HG02870 (cell line): ENCODE results near the gene MXD4.
"Not testable (repeated sequence)": the region's sequence is repeated elsewhere in the genome, so short reads cannot be mapped to it uniquely, and the experiment has no call there.

ENCODE experiments used
- ATAC-seq: cut with Tn5 transposase; IDR thresholded peaks from one replicate; pipeline ENCODE4 v1.9.1; 2021; ENCODE audit warnings: mild to moderate bottlenecking, moderate library complexity; ENCODE audit not compliant: unreplicated experiment

Gene MXD4

DNA sequence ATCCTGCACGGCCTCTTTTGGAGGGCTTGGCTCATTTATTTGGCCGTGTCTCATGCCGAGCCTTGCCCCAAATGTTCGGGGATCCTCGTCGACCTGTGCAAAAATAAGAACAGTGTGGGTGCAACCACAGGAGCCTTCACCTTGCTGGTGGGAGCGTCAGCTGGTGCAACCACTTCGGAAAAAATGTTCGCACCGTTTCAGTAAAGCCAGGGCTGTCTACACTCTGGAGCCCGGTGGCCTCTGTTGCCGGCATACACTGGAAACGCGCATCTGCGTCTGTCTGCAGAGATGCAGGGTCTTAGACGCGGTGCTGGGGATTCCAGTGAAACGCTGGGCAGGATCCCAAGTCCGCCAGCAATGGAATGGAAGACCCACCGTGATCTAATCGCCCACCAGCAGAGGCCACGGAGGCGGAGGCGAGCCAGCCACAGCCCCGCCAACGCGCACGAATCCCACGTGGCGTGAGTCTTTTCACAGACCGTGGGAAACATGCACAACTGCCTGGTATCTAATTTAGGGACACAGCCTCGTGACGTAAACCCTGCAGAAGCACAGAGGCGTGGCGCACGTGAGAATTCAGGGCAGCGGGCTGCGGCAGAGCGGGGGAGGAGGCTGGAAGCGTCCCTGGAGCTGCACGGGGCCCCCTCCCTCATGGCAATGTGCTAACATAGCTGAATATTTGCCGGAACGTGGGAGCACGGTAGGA, 13.8 kb upstream of the MXD4 start:
- ATAC-seq, result no peak

- ATAC-seq, result not testable (repeated sequence)
These were observed 13.1 kb upstream of the MXD4 start for GRCh38 chr4:2275044-2275397.

DNA sequence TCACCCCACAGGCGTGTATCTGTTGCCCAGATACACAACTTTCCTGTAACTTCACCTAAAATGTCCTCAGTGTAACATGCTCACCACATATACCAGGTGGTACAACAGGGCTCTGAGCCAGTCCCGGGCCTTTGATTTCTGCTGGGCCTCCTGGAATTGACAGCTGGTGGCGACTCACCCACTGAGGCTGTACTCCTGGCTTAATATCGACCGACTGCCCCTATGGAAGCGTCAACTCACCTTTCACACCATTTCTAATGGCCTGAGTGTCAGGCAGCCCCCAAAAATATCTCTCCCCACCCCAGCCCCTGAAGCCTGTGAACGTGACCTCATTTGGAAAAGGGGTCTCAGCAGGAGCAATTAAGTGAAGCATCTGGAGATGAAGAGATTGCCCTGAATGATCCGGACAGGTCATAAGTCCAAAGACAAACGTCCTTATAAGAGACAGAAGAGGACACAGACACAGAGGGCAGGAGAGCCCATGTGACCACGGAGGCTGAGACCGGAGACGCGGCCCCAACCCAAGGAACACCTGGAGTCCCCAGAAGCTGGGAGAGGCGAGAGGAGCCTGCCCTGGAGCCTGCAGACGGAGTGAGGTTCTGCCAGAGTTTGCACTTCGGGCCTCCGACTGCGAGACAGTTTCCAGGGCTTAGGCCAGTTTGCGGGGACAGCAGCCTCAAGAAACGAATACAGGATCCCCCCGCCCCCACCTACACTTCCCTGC, 12.6 kb upstream of the MXD4 start:
- no peak for ATAC-seq

DNA sequence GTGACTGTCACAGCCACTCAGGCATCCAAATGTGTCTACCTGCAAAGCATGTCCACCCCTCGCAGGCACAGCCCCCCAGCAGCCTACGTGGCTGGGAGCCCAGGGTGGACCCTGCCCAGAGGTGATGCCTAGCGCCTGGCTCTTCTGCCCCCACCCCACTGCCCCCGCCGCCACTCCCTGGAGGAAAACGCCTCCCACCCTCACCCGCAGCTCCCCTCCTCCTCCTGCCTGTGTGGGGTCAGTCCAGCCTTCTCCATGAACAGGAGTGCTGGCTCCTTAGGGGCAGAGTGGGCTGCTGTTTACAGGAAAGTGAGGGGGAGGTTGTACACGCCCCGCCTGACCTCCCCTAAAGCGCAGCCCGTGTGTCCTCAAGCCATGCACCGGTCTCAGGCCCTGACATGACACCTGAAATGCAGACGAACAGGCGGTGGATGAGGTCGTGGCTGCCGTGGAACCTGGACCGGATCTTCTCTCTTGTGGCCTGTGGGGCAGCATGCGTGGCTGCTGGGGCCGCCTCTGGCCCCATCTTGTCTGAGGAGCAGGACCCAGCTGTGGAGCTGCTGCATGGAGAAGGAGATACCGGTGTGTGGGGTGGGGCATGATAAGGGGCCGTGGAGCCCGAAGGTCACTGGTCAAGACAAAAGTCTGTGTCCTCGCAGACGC, 11.9 kb upstream of the MXD4 start:
- ATAC-seq, result no peak

DNA sequence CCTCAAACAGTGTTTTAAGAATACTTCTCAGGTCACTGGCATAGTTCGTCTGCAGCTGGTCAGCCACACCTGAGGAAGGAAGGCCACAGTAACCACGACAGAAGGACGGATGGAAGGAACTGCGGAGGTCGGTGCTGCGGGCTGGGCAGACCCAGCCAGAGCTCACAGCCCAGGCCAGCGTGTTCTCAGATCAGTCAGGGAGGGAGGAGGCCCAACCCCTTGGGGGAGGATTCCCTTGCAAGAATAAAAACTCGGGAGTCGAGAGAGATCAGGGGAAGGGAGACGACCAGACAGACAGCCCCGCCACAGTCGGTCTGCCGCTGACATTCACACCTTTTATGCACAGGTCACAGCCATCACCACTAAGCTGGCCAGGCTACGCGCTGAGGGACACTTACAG, 11.3 kb upstream of the MXD4 start:
- ATAC-seq, result no peak

- no peak for ATAC-seq
These were observed 10.9 kb upstream of the MXD4 start for GRCh38 chr4:2272828-2273120.

GRCh38 chr4:2272026-2272827, 10.3 kb upstream of the MXD4 start:
- ATAC-seq, result no peak

DNA sequence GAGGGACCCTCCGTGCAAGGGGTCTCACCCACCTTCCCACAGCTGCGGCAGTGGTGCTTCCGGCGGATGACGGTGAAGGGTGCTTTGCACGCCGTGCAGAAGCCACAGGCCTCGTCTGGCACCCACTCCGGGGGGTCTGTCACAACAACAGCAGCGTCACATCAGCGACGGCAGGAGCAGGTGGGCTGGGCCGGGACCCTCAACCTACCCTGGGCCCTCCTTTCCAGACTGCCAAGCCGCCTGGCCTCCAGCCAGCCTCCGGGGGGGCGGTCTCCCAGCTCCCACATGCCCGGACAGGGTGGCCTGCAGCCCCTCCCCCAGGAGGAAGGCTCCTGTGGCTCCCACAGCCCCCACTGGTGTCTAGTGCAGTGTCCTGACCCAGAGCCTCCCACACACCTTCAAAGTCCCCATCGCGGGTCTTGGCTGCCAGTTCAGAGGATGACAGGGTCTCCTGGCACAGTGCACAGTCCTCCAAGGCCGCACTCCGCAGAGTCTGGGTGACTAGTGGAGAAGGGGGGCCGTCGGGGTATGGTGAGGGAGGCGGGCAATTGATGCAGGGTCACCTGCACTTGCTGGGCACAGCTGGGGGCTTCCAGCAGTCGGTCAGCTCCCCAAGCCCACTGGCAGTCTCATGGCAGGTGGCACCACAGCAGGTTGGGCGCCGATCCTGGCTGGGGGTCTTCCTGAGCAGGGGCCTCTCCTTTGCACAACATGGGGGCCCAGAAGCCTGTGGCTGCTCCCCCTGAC, 9.5 kb upstream of the MXD4 start:
- no peak for ATAC-seq

DNA sequence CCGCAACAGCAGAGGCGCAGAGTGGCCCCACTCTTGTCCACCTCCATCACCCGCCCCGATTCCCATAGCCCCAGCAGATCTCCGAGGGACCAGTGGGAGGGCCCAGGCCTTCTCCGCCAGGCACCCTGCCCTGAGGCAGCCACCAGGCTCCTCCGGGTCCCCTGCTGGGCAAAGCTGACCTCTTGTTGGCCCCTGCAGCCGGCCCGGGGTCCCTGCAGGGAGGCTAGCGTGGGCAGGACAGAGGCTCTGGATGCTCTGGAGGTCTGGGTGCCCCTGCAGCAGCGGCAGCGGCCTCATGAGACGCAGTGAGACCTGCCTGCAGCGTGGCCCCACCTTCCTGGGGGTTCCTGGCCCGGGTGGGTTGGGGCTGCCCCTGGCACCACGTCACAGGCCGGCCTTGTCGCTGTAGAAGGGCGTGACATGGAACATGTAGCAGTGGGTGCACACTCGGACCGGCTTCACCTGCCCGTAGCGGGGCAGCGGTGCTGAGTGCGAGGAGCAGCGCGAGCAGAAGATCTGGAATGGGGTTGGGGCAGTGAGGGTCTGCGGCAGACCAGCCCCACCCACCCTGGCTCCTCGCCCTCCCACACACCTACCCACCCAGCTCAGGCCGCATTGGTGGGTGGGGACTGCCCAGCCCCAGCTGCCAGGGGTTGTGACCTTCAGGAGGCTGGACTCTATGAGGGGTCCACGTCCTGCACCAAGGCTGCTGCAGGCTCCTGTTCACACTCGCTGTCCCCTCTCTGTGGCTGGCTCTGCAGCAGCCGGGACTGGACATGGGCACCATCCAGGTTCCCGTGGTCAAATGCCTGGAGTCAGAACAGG, 8.6 kb upstream of the MXD4 start:
- ATAC-seq, result no peak

GRCh38 chr4:2269618-2270163, 7.8 kb upstream of the MXD4 start:
- ATAC-seq, result no peak

GRCh38 chr4:2269206-2269531, 7.3 kb upstream of the MXD4 start:
- ATAC-seq, result no peak

DNA sequence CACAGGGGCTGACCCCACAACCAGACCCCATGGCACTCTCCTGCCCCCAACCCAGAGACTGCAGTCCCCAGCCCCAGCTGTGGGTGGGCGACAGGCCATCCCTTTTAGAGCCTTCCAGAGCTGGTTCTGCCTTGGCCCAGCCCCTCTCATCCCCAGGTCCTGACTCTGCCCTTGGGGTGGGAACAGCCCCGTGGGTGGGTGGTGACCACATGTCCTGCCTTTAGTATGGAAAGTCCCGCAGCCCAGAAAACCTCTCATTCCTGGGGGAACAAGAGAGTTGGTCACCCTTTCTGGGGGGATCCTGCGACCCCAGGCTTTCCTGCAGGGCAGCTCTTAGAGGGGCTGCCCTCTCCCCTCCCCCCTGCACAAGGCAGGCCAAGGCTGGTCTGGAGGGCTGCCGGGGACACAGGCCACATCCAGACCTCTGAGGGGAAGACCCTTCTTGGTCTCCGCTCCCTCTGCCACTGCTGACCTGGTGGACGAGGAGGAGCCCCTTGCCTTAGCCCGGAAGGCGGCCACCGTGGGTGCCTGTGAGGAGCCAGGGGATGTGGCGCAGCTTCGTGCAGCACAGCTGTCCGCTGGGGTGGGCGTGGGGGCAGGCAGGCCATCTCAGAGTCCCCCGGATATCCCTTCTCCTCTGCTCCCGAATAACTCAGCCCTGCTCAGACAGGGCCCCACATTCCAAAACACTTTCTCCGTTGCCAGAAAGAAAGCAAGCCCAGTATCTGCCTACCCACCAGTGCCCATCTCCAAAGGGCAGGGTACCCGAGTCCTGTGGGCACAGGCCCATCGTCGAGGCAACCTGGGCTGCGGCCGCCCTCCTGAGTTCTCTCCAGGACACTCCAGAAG, 6.7 kb upstream of the MXD4 start:
- ATAC-seq, result no peak

DNA sequence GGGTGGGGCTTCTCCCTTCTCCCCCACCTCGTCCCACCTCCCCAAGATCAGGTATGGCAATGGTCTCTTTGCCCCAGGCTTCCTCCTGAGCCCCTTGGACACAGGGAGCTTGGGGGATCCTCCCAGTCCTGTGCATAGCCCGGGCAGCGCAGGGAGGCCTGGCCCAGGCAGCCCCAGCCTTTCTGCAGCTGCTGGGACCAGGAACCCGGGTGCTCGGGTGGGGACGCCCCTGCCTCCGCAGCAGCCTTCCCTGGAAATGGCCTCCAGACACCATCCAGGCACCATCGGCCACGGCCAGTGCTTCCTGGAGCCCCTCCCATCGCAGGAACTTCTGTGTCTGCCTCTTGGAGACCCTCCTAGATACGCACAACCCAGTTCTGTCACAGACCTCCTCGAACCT, 5.9 kb upstream of the MXD4 start:
- ATAC-seq, result no peak

GRCh38 chr4:2267320-2267811, 5.5 kb upstream of the MXD4 start:
- no peak for ATAC-seq

GRCh38 chr4:2266821-2267220, 4.9 kb upstream of the MXD4 start:
- no peak for ATAC-seq

GRCh38 chr4:2266181-2266580, 4.3 kb upstream of the MXD4 start:
- ATAC-seq, result no peak

GRCh38 chr4:2265113-2266110, 3.5 kb upstream of the MXD4 start:
- ATAC-seq, result no peak
